Activated T-helper 1 cell treated with Interleukin-2 at 50 U/mL for 16 hours (primary cell): ENCODE results near the gene EGFLAM.

ENCODE experiments used
- DNase-seq: peaks from one replicate; pipeline ENCODE4 v3.0.0-alpha.2; 2020; ENCODE audit warnings: low read depth

EGFLAM gene

GRCh38 chr5:38420691-38421390 lies 162.5 kb downstream of the EGFLAM start:
- no peak for DNase-seq

- no peak for DNase-seq
These were observed 164.3 kb downstream of the EGFLAM start for GRCh38 chr5:38422622-38423021.

DNA sequence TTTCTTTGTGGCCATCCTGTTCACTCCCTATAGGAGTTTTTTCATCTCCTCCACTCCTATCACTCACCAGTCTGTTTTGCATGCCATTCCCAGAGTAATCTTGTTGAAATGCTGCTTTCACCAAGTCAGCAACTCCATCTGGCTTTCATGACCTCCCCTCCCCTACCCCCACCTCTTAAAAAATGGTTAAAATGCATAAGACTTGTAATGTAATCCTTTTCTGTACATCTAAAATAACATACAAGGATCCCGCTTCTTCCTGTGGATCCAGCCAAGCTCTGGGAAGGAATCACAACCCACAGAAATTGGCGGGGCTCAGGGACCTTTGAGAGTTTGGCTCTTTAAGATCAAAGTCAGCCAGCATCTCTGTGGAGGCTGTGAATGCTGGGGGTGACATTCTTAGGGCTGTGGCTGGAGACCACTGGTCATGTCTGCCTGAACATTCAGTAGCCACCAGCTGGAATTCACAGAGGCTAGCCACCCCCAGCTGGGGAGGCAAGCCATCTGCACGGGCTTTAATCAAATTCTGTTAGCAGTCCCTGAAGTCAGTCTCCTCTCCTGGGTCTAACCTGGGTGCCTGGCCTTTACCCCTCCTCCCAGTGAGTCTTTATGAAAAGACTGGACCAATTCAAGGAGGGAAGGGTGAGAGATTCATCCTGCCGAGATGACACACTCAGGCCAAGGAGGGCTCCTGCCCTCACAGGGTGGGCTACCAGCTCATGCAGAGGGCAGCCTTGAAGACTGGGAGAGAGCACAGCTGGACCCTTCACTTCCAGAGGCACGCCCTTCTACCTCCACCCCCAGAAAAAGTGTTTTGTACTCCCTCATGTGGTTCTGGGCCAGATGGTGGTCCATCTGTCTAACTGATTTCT lies 165.2 kb downstream of the EGFLAM start:
- no peak for DNase-seq

- DNase-seq, result no peak
These were observed 166.0 kb downstream of the EGFLAM start for GRCh38 chr5:38424148-38425060.

GRCh38 chr5:38426490-38426889 lies 168.1 kb downstream of the EGFLAM start:
- DNase-seq, result no peak

DNA sequence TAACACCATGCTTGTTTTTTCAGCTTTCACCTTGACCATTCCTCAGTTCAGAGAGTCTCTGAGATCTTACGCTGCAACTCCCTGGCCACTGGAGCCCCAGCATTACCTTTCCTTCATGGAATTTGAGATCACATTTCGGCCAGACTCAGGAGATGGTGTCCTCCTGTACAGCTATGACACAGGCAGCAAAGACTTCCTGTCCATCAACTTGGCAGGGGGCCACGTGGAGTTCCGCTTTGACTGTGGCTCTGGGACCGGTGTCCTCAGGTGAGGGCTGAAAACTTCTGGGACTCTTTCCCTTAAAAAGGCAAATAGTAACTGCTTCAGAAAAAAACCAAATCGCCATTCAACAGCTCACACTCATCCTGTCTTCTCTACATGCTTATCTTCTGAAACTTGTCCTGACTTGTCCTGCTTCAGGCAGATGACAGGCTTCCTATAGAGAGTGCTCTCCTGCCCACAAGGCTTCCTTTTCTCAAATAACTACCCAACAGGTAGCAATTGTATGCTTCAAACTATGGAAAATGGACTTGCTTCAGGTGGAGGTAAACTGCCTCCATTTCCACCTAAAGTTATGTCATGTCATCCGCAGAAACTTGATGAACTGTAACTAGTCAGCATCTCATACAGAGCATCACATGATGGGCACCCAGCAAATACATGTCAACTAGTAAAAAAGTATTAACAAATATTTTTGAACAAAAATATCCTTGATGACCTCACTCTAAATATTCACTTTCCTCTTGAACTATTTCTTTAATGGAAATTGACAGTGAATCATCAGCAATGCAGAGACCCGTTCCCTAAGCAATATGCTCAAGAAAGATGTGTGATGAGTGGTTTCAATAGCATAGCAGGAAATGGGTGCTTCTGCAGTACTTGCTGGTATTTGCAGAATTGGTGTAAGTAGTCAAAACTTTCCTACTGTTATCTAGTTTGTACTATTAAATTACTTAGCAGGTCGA lies 168.9 kb downstream of the EGFLAM start:
- no peak for DNase-seq

GRCh38 chr5:38431242-38431853 lies 173.0 kb downstream of the EGFLAM start:
- DNase-seq, result no peak

DNA sequence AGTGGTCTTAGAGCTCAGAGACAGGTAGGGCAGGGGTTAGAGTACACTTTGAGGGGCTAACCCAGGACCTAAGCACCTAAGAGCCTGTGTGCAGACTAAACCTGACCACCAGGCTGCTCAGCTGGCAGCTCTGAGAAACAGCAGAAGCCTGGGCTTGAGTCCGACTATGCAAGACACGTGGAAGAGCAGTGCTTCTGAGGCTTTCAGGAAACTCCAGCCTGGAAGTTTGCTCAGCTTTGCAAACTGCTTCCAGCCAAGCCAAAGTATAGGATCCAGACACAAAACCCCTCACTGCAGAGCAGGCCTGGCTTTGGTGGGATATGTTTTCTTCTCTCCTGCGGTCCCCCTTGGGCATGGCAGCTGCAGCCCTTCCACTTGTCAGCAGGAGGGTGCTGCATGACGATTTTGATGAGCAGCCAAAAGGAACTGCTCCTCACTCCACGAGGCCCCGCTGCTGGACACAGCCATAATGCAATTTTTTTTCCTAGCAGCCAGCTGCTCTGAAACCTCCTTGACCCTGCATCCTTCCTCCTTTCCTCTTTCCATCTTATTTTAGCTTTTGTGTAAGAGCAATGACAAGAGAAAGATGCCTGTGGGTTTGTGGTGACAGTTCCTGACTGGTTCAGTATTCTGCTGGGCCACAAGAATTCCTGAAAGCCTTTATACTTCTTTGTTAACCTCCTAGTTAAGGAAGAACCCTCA lies 175.0 kb downstream of the EGFLAM start:
- no peak for DNase-seq

- DNase-seq, result no peak
These were observed 176.8 kb downstream of the EGFLAM start for GRCh38 chr5:38434966-38435705.

- DNase-seq, result no peak
These were observed 180.4 kb downstream of the EGFLAM start for GRCh38 chr5:38438757-38439156.

DNA sequence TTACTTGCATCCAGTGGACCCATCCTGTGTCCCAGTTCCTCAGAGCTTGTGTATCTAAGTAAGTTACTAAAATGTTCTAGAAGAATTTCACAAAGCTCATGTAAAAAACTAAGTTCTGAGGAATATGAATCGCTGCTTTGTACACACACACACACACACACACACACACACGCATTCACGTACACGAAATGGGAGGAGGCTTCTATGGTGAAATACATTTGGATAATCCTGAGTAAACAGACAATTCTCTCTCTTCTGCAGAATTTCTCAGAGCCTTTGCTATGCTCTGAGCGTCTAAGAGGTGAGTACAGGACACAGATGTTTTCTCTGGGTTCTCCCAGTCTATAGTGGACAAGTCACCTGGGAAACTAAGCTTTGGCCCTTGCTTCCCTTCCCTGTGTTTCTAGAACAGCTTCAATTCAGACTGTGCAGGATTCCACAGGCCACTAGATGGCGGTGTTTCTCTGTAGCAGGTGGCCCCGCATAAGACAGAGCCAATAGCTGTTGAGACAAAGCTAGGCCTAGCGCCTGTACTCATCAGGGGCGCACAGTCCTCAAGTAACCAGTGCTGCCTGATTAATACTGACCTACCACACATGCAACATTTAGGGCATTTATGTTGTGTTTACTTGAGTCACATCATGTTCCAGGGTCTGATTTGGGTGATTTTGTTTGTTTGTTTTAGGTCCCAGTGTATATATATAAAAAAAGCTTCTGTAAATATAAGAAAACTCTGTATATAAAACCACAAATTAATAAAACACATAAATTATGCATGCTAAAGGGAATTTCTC lies 183.3 kb downstream of the EGFLAM start:
- DNase-seq, result peak; percentile 57

DNA sequence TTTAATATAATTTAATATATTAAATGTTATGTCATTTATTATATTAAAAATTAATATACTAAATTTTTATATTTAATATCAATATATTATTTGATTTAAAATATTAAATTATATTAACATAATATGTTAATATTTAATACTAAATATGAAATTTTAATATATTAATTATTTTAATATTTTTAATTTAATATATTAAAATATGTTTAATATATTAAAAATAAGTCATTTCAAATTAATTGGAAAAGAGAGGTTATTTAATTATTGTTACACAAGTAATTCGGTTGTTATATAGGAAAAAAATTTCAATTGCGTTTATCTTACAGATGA lies 183.9 kb downstream of the EGFLAM start:
- no peak for DNase-seq

- DNase-seq, result no peak
These were observed 185.0 kb downstream of the EGFLAM start for GRCh38 chr5:38443390-38443789.

- no peak for DNase-seq
These were observed 187.1 kb downstream of the EGFLAM start for GRCh38 chr5:38445374-38446028.

DNA sequence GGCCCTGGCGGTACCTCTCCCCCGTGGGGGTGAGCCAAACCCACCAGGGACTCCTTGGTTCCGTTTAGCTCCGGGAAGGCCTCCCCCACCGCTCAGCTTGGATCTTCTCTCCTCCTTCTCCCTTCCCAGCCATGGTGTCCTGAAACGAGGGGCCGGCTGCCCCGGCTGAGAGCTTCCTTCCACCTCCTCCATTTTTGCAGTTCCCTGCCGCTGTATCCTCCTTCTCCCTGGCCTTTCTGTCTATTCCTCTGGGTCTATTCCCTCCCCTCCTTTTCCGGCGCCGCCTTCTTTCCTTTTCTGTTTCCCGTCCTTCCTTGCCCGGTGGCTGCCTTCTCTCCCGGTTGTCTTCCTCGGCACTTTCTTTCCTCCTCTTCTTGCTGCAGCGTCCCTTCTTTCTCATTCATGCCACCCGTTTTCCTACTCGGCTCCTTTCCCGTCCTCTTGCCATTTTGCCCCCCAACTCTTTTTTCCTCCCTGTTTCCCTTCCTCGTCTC lies 187.7 kb downstream of the EGFLAM start:
- DNase-seq, result no peak

DNA sequence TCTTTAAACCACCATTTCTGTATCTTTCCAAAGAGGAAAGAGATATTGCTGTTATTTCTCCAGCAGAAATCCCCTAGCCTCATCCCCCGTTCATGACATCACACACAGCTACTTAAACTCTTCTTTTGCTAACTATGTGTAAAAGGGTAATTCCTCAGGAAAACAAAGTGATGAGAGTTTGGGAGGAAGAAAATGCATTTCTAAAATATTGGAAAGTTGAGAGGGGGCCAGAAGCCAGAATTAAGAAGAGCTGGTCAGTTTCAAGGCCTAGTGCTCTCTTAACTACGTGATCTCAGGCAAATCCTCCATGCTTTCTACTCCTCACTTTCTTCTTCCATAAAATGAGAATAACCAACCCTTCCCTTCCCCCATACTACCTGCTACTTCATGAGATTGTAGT lies 188.7 kb downstream of the EGFLAM start:
- DNase-seq, result no peak

- no peak for DNase-seq
These were observed 189.4 kb downstream of the EGFLAM start for GRCh38 chr5:38447786-38448185.
